Measurements from ENCODE around the gene CD2AP.

DNA sequence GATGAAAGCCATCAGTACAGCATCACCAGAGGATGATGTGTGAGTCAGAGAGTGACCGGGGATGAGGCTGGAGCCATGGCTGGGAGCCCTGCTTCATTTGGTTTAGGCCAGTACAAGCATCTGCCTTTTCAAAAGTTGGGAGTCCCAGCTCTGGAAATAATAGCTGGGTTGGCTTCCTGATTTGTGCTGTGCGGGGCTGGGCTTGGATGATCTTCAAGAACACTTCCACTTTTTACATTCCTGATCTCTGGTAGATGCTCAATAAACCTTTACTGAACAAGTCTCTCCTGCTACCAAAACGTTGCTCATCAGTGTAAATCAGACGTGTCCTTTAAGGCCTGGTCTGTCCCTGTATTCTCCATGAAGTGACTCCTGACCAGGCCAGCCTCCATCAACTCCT is 176.7 kb downstream of the CD2AP start:
- TF ChIP-seq POLR2A (IDR thresholded peaks at IDR 0.05; ENCODE audit: low read depth, low read length) (no peak), POLR2AphosphoS5 (IDR thresholded peaks at IDR 0.05; ENCODE audit: low read depth, low read length) (no peak)

Data from GM12892 (cell line).